Stomach (tissue), 4 donors: ENCODE data around the gene ANKIB1.

ENCODE experiments used
- CTCF ChIP-seq, 7 experiments: fragments of 450-650 bp in 4 of 7; fragments of 200-600 bp in 3 of 7; sonication (generic) in 3 of 7; IDR thresholded peaks; one replicate each; pipeline ENCODE4 v1.5.1; 2016 to 2019; ENCODE audit warnings: antibody characterized with exemption in 7 of 7, control low read depth in 2 of 7, mild to moderate bottlenecking in 1 of 7
- POLR2A ChIP-seq, 4 donors: fragments of 450-650 bp; IDR thresholded peaks; one replicate each; pipeline ENCODE4 v1.6.1; 2016; ENCODE audit warnings: antibody characterized with exemption in 4 of 4, control low read depth in 2 of 4, mild to moderate bottlenecking in 1 of 4, moderate library complexity in 1 of 4
- POLR2AphosphoS5 ChIP-seq, 3 donors: sonication (generic); formaldehyde crosslinking; IDR thresholded peaks; one replicate each; pipeline ENCODE4 v1.6.1; 2016; ENCODE audit warnings: antibody characterized with exemption in 3 of 3

- TF ChIP-seq CTCF (IDR thresholded peaks at IDR 0.05) (no peak), POLR2A (IDR thresholded peaks at IDR 0.05) (no peak), POLR2AphosphoS5 (IDR thresholded peaks at IDR 0.05) (no peak)
These were observed 37.2 kb downstream of the ANKIB1 start for GRCh38 chr7:92282930-92283329.
